K562 (cell line): ENCODE measurements around the gene COASY. TPM values are rescaled to one million over a fixed set of nuclear protein-coding genes. Genes with fewer than 3 reads are reported as not detected.
A peak's percentile ranks its signal among the peaks of the same experiment; 100 is the strongest.

Source experiments
- ATAC-seq: fragments of 200-7000 bp; cut with Tn5 transposase; 3 replicates; pipeline ENCODE4 v1.9.1; 2020; ENCODE audit warnings: moderate library complexity
- BruUV-seq: library from RNA; stranded (reverse); fragments of 400-500 nt; replicated peaks from 2 replicates; lab custom pipeline; 2021; lab: Mats Ljungman, UMichigan
- CTCF ChIA-PET: fragments of 300-600 bp; formaldehyde crosslinking; extraction: SDS; loops from one replicate; lab custom pipeline; 2021; ENCODE audit warnings: low intra/inter-chr PET ratio; lab: Yijun Ruan, JAX
- POLR2A ChIA-PET: fragments of 300-600, 350-650 bp; sonication (Branson Sonifier 250); formaldehyde crosslinking; extraction: SDS; loops from one replicate; lab custom pipeline; 2021; ENCODE audit warnings: antibody characterized with exemption, inconsistent platforms; lab: Yijun Ruan, JAX
- DNase-seq, 4 experiments: peaks; one replicate each; pipeline versions ENCODE4 v3.0.0 to v3.0.0-alpha.2; 2011 to 2018; ENCODE audit warnings: low spot score in 3 of 4, mixed read lengths in 3 of 4; ENCODE audit errors: extremely low read depth in 1 of 4
- FAIRE-seq: peaks from 2 replicates; lab custom pipeline; 2011; peaks lifted over from hg19 to GRCh38; lab: Jason Lieb, UNC
- H2AFZ ChIP-seq: 2 replicates; pipeline ENCODE4 v1.6.0; 2011; ENCODE audit warnings: low read depth, low read length, control low read depth, inconsistent platforms
- H3K27ac ChIP-seq: fragments of 200-600 bp; 3 replicates; pipeline ENCODE4 v1.8.0; 2011; ENCODE audit warnings: low read depth, mild to moderate bottlenecking, control low read depth, inconsistent platforms, low read length, moderate library complexity, mixed read lengths; ENCODE audit errors: extremely low read depth
- H3K27me3 ChIP-seq, 2 experiments: fragments of 300-600 bp in 1 of 2; 2 replicates in 1 of 2; 3 replicates in 1 of 2; pipeline versions ENCODE4 v1.6.0 to v1.8.0; 2011; ENCODE audit warnings: inconsistent platforms in 2 of 2, low read length in 2 of 2, mild to moderate bottlenecking in 1 of 2, mixed read lengths in 1 of 2, moderate library complexity in 1 of 2; ENCODE audit not compliant: control insufficient read depth in 2 of 2, insufficient read depth in 2 of 2
- H3K36me3 ChIP-seq: fragments of 300-600 bp; 3 replicates; pipeline ENCODE4 v1.8.0; 2011; ENCODE audit warnings: mild to moderate bottlenecking, low read length, inconsistent platforms; ENCODE audit not compliant: control insufficient read depth, insufficient read depth
- H3K4me1 ChIP-seq, 2 experiments: fragments of 200-600 bp in 1 of 2; replicated peaks in 1 of 2; 2 replicates in 1 of 2; 3 replicates in 1 of 2; pipeline versions ENCODE4 v1.5.1 to v1.8.0; 2011; ENCODE audit warnings: inconsistent platforms in 2 of 2, low read length in 2 of 2, mild to moderate bottlenecking in 1 of 2, mixed read lengths in 1 of 2, moderate library complexity in 1 of 2; ENCODE audit not compliant: control insufficient read depth in 2 of 2, insufficient read depth in 2 of 2
- H3K4me2 ChIP-seq: 2 replicates; pipeline ENCODE4 v1.6.1; 2011; ENCODE audit warnings: low read length, control low read depth, inconsistent platforms, mixed read lengths; ENCODE audit not compliant: insufficient read depth
- H3K4me3 ChIP-seq: fragments of 200-600 bp; sonication (generic), shearing (Covaris generic); 2 replicates; pipeline ENCODE4 v1.5.1; 2016; ENCODE audit warnings: control low read depth, inconsistent platforms
- H3K79me2 ChIP-seq: fragments of 200-600 bp; 3 replicates; pipeline ENCODE4 v1.8.0; 2011; ENCODE audit warnings: low read length, inconsistent platforms; ENCODE audit not compliant: control insufficient read depth, insufficient read depth
- H3K9ac ChIP-seq, 2 experiments: 2 replicates each; pipeline versions ENCODE4 v1.6.0 to v1.6.1; 2011; ENCODE audit warnings: low read depth in 2 of 2, low read length in 2 of 2, control low read depth in 1 of 2, inconsistent platforms in 1 of 2, mild to moderate bottlenecking in 1 of 2, mixed read lengths in 1 of 2; ENCODE audit not compliant: insufficient read depth in 1 of 2
- H3K9me1 ChIP-seq: one replicate; pipeline ENCODE4 v1.6.0; 2011; ENCODE audit warnings: inconsistent platforms, mild to moderate bottlenecking, low read length, moderate library complexity; ENCODE audit not compliant: control insufficient read depth, insufficient read depth
- H3K9me3 ChIP-seq: replicated peaks from 2 replicates; pipeline ENCODE4 v1.5.1; 2011; ENCODE audit warnings: low read depth, low read length, inconsistent platforms; ENCODE audit not compliant: control insufficient read depth, insufficient read depth
- H4K20me1 ChIP-seq: replicated peaks from 2 replicates; pipeline ENCODE4 v1.6.1; 2011; ENCODE audit warnings: low read length, inconsistent platforms, mixed read lengths; ENCODE audit not compliant: control insufficient read depth, insufficient read depth
- CREM ChIP-seq: IDR thresholded peaks from 2 replicates; pipeline ENCODE4 v1.6.1; 2014; ENCODE audit warnings: antibody characterized with exemption, low read depth
- NFXL1 ChIP-seq: fragments of 450-650 bp; formaldehyde crosslinking; IDR thresholded peaks from 2 replicates; pipeline ENCODE4 v1.4.0; 2021; ENCODE audit warnings: mild to moderate bottlenecking
- NR2C2 ChIP-seq, 2 experiments: fragments of 200-800 bp in 1 of 2; sonication (Bioruptor generic) in 1 of 2; sonication (generic) in 1 of 2; formaldehyde crosslinking in 1 of 2; IDR thresholded peaks; 2 replicates each; pipeline versions ENCODE4 v1.6.1 to v1.8.0; 2016 to 2022; ENCODE audit warnings: mild to moderate bottlenecking in 1 of 2, missing compliant biosample characterization in 1 of 2, missing genetic modification characterization in 1 of 2, missing genetic modification reagents in 1 of 2
- SMAD3 ChIP-seq: fragments of 450-650 bp; formaldehyde crosslinking; conservative IDR thresholded peaks from 2 replicates; pipeline ENCODE4 v1.4.0; 2020; ENCODE audit warnings: mild to moderate bottlenecking
- WGBS: fragments of 100-300 bp; shearing (Covaris generic); methylation state at CpG from one replicate; pipeline ENCODE4 v1.1.6; 2016; ENCODE audit warnings: low coverage, mixed read lengths; ENCODE audit not compliant: insufficient coverage; ENCODE audit errors: missing lambda C conversion rate; 5-methylcytosine and 5-hydroxymethylcytosine counted together
- in situ Hi-C: fragments of 300-500 bp; cut with MboI; formaldehyde crosslinking; loops from 4 replicates; pipeline ENCODE4 v1.15.0; 2018; ENCODE audit warnings: inconsistent platforms, mixed read lengths
- intact Hi-C: fragments of 100-400 bp; cut with micrococcal nuclease; formaldehyde crosslinking; loops from 2 replicates; pipeline ENCODE4 v1.14.2; 2022
- polyA plus RNA-seq, 8 experiments: library from polyadenylated mRNA; depleted of rRNA in 4 of 8; stranded (reverse) in 5 of 8; unstranded in 3 of 8; fragments of >200 nt; fragmentation: Nextera tagmentation in 2 of 8; fragmentation: Illumina TruSeq in 1 of 8; extraction: Ambion mirVana in 2 of 8; extraction: Trizol in 1 of 8; gene quantifications; 2 replicates each; pipeline versions ENCODE4 v1.2.1 to v1.2.3, GENCODE V29; 2011 to 2014; ENCODE audit warnings: inconsistent platforms in 1 of 8, missing spikeins in 1 of 8
- total RNA-seq, 7 experiments: library from RNA; depleted of rRNA in 6 of 7; stranded (reverse); fragments of >200 nt in 6 of 7; fragmentation: Illumina TruSeq in 2 of 7; extraction: Trizol in 2 of 7; gene quantifications; 2 replicates each; pipeline versions ENCODE4 v1.2.1 to v1.2.3, GENCODE V29; 2011 to 2021; ENCODE audit warnings: low replicate concordance in 1 of 7
- TF ChIP-seq, protein P1 (sequence below): fragments of 450-650 bp; IDR thresholded peaks from 2 replicates; pipeline ENCODE4 v1.6.1; 2016; ENCODE audit warnings: mild to moderate bottlenecking, moderate library complexity
- TF ChIP-seq, protein P2 (sequence below), 2 experiments: IDR thresholded peaks; 2 replicates each; pipeline ENCODE4 v1.6.1; 2011; ENCODE audit warnings: borderline replicate concordance in 1 of 2, control low read depth in 1 of 2, low read depth in 1 of 2, low read length in 1 of 2, mild to moderate bottlenecking in 1 of 2, mixed read lengths in 1 of 2, moderate library complexity in 1 of 2; ENCODE audit not compliant: insufficient read depth in 1 of 2, insufficient read length in 1 of 2, poor library complexity in 1 of 2, severe bottlenecking in 1 of 2; ENCODE audit errors: extremely low read depth in 1 of 2

COASY gene
- total and polyA plus RNA-seq, 9 of the 15 experiments (the other 6 are each of a cell fraction or from before 2014, with no cell fraction given), result 25.4 to 175 (median 62.3) TPM

DNA sequence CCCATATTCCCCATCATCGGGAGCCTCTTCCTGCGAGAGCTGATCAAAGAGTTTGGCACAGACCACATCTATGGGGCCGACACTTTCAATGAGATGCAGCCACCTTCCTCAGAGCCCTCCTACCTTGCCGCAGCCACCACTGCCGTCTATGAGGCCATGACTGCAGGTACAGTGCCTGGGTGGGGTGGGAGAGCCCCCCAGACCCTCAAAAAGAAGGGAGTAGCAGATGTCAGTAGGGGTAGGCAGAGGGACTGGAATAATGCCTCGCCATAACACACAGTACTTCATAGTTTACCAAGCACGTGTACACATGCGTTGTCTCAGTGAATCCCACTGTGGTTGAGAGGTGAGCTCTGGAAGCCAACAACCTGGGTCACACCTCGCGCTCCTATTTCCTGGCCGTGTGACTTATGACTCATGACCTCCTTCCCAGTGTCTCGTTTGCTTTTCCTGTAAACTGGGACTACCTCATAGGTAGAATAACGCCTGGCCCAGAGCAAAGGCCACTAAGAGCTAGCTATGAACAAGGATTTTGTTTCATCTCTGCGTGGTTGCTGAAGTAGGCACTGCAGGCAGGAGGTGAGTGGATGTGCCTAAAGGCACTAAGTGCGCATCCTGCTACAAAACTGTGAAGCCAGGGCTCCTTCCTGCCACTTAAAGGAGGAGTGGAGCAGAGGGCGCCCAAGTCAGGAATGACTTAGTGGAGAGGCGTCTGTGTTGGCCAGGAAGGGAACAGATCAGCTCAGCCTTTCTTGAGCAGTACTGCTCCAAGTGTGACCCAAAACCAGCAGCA is 20.7 kb upstream of the COASY start:
- Histone ChIP-seq H3K9me1 (no peaks in the 10 kb centered on the region), H4K20me1 (no peaks in the 10 kb centered on the region; the same call in 1 of the 2 replicates), H3K27ac (peak overlapping the region; percentile 48; the same call in 2 of the 3 replicates), H3K9ac (peak overlapping the region in 1 of 2 experiments; percentile 15; a peak in 2 of 4 replicates), H3K36me3 (peaks cover 40% of the 10 kb centered on the region; the same call in 2 of the 3 replicates), H3K9me3 (no peaks in the 10 kb centered on the region), H3K79me2 (peaks cover 12% of the 10 kb centered on the region), H3K4me2 (peak overlapping the region; percentile 8; the same call in 1 of the 2 replicates), H3K4me3 (no peak overlapping the region), H3K4me1 (peaks cover 13 to 35% of the 10 kb centered on the region in 2 experiments; a peak in 4 of 5 replicates), H2AFZ (no peak overlapping the region), H3K27me3 (no peaks in the 10 kb centered on the region)
- POLR2A ChIA-PET, result interaction anchor here (0.6 to 1.5 kb wide), 4 partner anchors 22 to 1032 kb away, joined by 3 to 4 read pairs (median 3); no protein-coding TSS in a partner anchor
- no TSS peak for BruUV-seq
- intact Hi-C loops (no loop called here), in situ Hi-C loops (no loop called here)
- FAIRE-seq (no peak), DNase-seq (peak in 2 of 4 experiments; percentile 9 to 45), ATAC-seq (no peak)
- CTCF ChIA-PET, result no interaction called here
- 52% methylated on average over 17 of the region's 17 CpGs for WGBS
- TF ChIP-seq, protein P1, sequence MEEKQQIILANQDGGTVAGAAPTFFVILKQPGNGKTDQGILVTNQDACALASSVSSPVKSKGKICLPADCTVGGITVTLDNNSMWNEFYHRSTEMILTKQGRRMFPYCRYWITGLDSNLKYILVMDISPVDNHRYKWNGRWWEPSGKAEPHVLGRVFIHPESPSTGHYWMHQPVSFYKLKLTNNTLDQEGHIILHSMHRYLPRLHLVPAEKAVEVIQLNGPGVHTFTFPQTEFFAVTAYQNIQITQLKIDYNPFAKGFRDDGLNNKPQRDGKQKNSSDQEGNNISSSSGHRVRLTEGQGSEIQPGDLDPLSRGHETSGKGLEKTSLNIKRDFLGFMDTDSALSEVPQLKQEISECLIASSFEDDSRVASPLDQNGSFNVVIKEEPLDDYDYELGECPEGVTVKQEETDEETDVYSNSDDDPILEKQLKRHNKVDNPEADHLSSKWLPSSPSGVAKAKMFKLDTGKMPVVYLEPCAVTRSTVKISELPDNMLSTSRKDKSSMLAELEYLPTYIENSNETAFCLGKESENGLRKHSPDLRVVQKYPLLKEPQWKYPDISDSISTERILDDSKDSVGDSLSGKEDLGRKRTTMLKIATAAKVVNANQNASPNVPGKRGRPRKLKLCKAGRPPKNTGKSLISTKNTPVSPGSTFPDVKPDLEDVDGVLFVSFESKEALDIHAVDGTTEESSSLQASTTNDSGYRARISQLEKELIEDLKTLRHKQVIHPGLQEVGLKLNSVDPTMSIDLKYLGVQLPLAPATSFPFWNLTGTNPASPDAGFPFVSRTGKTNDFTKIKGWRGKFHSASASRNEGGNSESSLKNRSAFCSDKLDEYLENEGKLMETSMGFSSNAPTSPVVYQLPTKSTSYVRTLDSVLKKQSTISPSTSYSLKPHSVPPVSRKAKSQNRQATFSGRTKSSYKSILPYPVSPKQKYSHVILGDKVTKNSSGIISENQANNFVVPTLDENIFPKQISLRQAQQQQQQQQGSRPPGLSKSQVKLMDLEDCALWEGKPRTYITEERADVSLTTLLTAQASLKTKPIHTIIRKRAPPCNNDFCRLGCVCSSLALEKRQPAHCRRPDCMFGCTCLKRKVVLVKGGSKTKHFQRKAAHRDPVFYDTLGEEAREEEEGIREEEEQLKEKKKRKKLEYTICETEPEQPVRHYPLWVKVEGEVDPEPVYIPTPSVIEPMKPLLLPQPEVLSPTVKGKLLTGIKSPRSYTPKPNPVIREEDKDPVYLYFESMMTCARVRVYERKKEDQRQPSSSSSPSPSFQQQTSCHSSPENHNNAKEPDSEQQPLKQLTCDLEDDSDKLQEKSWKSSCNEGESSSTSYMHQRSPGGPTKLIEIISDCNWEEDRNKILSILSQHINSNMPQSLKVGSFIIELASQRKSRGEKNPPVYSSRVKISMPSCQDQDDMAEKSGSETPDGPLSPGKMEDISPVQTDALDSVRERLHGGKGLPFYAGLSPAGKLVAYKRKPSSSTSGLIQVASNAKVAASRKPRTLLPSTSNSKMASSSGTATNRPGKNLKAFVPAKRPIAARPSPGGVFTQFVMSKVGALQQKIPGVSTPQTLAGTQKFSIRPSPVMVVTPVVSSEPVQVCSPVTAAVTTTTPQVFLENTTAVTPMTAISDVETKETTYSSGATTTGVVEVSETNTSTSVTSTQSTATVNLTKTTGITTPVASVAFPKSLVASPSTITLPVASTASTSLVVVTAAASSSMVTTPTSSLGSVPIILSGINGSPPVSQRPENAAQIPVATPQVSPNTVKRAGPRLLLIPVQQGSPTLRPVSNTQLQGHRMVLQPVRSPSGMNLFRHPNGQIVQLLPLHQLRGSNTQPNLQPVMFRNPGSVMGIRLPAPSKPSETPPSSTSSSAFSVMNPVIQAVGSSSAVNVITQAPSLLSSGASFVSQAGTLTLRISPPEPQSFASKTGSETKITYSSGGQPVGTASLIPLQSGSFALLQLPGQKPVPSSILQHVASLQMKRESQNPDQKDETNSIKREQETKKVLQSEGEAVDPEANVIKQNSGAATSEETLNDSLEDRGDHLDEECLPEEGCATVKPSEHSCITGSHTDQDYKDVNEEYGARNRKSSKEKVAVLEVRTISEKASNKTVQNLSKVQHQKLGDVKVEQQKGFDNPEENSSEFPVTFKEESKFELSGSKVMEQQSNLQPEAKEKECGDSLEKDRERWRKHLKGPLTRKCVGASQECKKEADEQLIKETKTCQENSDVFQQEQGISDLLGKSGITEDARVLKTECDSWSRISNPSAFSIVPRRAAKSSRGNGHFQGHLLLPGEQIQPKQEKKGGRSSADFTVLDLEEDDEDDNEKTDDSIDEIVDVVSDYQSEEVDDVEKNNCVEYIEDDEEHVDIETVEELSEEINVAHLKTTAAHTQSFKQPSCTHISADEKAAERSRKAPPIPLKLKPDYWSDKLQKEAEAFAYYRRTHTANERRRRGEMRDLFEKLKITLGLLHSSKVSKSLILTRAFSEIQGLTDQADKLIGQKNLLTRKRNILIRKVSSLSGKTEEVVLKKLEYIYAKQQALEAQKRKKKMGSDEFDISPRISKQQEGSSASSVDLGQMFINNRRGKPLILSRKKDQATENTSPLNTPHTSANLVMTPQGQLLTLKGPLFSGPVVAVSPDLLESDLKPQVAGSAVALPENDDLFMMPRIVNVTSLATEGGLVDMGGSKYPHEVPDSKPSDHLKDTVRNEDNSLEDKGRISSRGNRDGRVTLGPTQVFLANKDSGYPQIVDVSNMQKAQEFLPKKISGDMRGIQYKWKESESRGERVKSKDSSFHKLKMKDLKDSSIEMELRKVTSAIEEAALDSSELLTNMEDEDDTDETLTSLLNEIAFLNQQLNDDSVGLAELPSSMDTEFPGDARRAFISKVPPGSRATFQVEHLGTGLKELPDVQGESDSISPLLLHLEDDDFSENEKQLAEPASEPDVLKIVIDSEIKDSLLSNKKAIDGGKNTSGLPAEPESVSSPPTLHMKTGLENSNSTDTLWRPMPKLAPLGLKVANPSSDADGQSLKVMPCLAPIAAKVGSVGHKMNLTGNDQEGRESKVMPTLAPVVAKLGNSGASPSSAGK, result peak; percentile 54; the same call in 1 of the 2 replicates
- TF ChIP-seq SMAD3 (CRISPR knock-in tag), result no peak
- peak; percentile 35; the same call in 1 of the 2 replicates for TF ChIP-seq CREM
- TF ChIP-seq NFXL1, result no peak
- TF ChIP-seq, protein P2, sequence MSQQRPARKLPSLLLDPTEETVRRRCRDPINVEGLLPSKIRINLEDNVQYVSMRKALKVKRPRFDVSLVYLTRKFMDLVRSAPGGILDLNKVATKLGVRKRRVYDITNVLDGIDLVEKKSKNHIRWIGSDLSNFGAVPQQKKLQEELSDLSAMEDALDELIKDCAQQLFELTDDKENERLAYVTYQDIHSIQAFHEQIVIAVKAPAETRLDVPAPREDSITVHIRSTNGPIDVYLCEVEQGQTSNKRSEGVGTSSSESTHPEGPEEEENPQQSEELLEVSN (IDR thresholded peaks at IDR 0.05; ENCODE audit: borderline replicate concordance in 1 of 2, extremely low read depth in 1 of 2, insufficient read depth in 1 of 2, insufficient read length in 1 of 2, low read depth in 1 of 2, low read length in 1 of 2, poor library complexity in 1 of 2, severe bottlenecking in 1 of 2), result peak in 1 of 2 experiments; percentile 30
- TF ChIP-seq NR2C2 (CRISPR knock-in tag; IDR thresholded peaks at IDR 0.05), result no peak
- TF ChIP-seq NR2C2 (tag; IDR thresholded peaks at IDR 0.05), result peak; percentile 64
